ENCODE results near the gene IGF1R.
A peak's percentile ranks its signal among the peaks of the same experiment; 100 is the strongest.

The IGF1R gene

DNA sequence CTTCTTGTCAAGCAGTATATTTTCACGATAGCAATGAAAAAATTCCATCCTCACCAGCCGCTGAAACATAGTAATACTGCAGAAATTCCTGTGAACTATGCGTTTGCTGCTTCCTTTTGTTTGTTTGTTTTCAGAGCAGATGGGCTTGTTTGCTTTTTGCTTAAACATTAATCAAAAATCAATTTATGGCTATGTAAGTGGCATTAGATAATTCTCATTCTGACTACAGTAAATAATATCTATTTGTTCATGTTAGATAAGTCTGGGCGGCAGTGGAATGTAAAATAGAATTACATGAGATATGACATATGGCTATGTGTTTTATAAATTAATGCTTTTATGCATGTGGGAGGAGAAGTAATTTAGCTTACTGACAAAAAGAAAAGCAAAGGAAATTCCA is 195.5 kb downstream of the IGF1R start:
- Mint-ChIP-seq H3K27me3 (peaks cover 22% of the 10 kb centered on the region), H3K9me3 (no peaks in the 10 kb centered on the region), H3K36me3 (ENCODE audit: insufficient read depth) (no peaks in the 10 kb centered on the region), H3K4me1 (peaks cover 6% of the 10 kb centered on the region), H3K27ac (ENCODE audit: low read depth) (no peak overlapping the region), H3K4me3 (no peak overlapping the region)
- no peak for DNase-seq (ENCODE audit: low spot score in 2 of 2)
- ATAC-seq (replicated peaks; ENCODE audit: extremely low read depth, poor library complexity, severe bottlenecking): no peak

DNA sequence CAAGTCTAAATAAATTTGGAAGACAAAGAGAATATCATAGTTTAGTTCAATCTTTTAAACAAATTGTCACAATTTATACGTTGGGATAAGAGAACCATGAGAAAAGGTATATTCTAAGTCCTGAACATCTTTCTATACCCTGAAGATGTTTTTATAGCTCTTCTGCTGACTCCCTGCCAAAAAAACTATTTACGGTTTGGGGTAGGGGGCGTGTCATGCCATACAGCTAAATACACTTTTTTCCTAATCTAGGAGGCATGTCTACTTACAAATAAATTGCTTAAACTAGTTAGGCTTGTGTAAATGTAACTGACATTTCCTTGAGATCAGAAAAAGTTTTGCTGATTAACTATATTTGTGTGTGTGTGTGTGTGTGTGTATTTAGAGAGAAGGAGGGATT is 195.9 kb downstream of the IGF1R start:
- DNase-seq (ENCODE audit: low spot score in 2 of 2) (no peak), ATAC-seq (replicated peaks; ENCODE audit: extremely low read depth, poor library complexity, severe bottlenecking) (no peak)
- Mint-ChIP-seq H3K9me3 (no peaks in the 10 kb centered on the region), H3K4me1 (peaks cover 6% of the 10 kb centered on the region), H3K4me3 (no peak overlapping the region), H3K36me3 (ENCODE audit: insufficient read depth) (no peaks in the 10 kb centered on the region), H3K27ac (ENCODE audit: low read depth) (no peak overlapping the region), H3K27me3 (peaks cover 21% of the 10 kb centered on the region)

DNA sequence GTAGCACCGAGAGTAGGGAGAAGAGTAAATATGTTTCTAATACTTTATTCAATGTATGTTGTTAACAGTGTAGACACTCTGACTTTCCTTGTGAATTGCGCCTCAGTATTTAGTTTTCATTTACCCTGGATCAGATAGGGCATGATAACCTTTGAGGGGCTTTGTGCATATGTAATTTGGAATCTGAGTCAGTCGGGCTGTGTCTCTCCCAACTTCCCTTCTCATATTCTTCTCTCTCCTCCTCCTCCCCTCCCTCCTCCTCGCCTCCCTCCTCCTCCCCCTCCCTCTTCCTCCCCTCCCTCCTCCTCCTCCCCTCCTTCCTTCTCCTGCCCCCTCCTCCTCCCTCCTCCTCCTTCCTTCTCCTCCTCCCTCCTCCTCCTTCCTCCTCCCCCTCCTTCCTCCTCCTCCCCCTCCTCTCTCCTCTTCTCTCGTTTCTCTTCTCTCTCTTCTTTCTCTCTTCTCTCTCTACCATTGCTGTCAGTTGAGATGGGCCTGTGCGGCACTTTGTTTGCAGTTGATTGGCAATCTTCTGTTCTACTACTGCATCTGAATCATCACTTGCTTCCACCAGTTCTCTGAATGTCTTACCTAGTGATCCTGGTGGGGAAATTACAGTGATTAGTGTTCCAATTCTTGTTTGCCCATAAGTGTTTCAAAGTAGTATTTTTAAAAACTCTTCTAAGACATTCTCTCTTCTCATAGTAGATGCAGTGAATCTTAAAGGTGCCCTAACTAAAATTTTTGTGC is 197.0 kb downstream of the IGF1R start:
- peaks cover 7% of the 10 kb centered on the region for H3K4me1 Mint-ChIP-seq
- H3K27ac Mint-ChIP-seq (ENCODE audit: low read depth): no peak overlapping the region
- H3K4me3 Mint-ChIP-seq: no peak overlapping the region
- no peaks in the 10 kb centered on the region for H3K36me3 Mint-ChIP-seq (ENCODE audit: insufficient read depth)
- H3K9me3 Mint-ChIP-seq: no peaks in the 10 kb centered on the region
- DNase-seq (ENCODE audit: low spot score in 2 of 2) (no peak), ATAC-seq (replicated peaks; ENCODE audit: extremely low read depth, poor library complexity, severe bottlenecking) (no peak)
- peaks cover 11% of the 10 kb centered on the region for H3K27me3 Mint-ChIP-seq

DNA sequence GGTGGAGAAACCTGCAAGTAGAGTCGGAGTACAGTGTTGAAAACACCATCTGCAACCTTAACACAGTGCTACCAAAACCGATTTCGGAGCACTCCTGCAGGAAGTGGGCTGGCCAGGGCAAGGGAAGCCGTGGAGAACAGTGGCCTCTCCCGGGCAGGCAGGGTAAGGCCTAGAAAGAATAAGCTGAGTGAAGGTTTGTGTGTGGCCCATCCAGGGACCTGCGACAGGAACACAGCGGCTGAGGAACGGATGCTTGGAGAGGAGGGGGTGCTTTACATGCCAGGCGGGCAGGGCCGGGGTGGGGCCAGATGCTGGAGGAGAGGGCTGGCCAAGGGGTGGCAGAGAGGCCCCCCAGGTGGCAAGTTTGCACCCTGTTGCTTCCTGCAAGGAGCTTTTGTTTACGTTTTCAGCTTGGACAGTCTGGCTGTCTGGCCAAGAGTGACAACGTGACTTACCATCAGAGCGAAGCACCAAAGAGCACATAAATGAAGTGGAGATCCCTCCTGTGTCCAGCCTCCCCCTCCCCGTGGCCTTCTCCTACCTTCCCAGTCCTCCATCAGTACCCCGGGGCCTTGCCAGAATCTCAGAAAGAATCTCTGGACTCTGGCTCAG is 202.7 kb downstream of the IGF1R start:
- no peaks in the 10 kb centered on the region for H3K27me3 Mint-ChIP-seq
- peak overlapping the region; percentile 94 for H3K4me3 Mint-ChIP-seq
- peaks cover 38% of the 10 kb centered on the region for H3K4me1 Mint-ChIP-seq
- peak overlapping the region; percentile 82 for H3K27ac Mint-ChIP-seq (ENCODE audit: low read depth)
- H3K9me3 Mint-ChIP-seq: no peaks in the 10 kb centered on the region
- H3K36me3 Mint-ChIP-seq (ENCODE audit: insufficient read depth): peaks cover 9% of the 10 kb centered on the region
- DNase-seq (ENCODE audit: low spot score in 2 of 2): peak; percentile 45 to 52
- peak; percentile 45 for ATAC-seq (replicated peaks; ENCODE audit: extremely low read depth, poor library complexity, severe bottlenecking)

DNA sequence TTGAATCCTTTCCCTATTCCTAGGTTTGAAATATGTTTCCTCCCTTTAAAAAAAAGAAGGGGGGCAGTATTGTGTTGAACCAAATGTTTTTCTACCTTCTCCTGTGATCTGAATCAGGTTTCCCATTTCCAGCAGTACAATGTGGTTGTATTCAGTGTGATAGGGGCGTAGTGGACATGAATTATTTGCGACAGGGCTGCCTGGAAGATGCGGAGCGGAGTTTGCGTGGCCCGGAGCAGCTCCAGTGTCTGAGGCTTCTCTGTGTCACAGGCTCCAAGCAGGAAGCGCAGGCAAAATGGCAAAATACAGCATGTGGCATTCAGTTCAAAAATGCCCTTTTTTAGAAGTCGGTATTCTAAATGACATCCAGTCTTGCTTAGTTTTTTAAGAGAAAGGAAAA is 204.8 kb downstream of the IGF1R start:
- peaks cover 9% of the 10 kb centered on the region for H3K36me3 Mint-ChIP-seq (ENCODE audit: insufficient read depth)
- H3K4me1 Mint-ChIP-seq: peaks cover 38% of the 10 kb centered on the region
- H3K9me3 Mint-ChIP-seq: no peaks in the 10 kb centered on the region
- H3K27me3 Mint-ChIP-seq: peaks cover under 1% of the 10 kb centered on the region
- H3K27ac Mint-ChIP-seq (ENCODE audit: low read depth): peak overlapping the region; percentile 89
- DNase-seq (ENCODE audit: low spot score in 2 of 2) (peak; percentile 38 to 42), ATAC-seq (replicated peaks; ENCODE audit: extremely low read depth, poor library complexity, severe bottlenecking) (peak; percentile 50)
- peak overlapping the region; percentile 94 for H3K4me3 Mint-ChIP-seq

DNA sequence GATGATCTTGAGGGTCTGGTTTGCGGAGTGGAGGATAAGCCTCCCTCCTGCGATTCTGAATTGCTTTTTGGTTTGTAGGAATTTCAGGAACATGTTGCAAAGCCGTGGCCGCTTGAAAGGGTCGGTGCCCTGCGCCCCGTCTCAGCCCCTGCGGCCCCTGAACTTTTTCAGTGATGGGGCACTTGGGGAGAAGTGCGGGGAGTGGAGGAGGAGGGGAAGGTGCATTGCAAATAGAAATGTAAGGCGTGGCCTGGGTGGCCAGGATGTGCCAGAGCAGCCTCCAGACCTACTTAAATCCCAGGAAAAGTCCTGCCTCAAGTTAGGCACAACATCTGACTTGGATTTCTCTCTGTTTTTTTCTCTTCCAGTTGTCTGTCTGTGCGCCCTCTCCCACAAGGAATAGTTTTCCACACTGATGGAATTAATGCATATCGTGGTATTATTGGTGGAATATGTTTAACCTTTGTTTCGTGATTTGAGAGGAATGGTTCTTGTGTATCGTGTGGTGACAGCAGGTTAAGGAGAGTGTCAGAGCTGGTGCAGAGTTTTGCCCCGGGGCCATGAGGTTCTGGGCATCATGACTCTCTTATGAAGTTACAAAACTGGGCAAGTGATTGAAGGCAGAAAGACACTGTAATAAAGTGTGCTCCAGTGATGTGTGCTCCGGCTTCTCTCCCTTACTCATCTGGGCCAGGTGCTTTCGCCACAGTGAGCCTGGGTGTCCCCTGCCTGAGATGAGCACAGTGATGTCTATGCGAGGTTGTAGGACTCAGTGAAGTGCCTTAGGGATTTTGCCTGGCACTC is 205.5 kb downstream of the IGF1R start:
- peaks cover 38% of the 10 kb centered on the region for H3K4me1 Mint-ChIP-seq
- ATAC-seq (replicated peaks; ENCODE audit: extremely low read depth, poor library complexity, severe bottlenecking) (no peak), DNase-seq (ENCODE audit: low spot score in 2 of 2) (no peak)
- H3K36me3 Mint-ChIP-seq (ENCODE audit: insufficient read depth): peaks cover 9% of the 10 kb centered on the region
- H3K9me3 Mint-ChIP-seq: no peaks in the 10 kb centered on the region
- H3K4me3 Mint-ChIP-seq: peak overlapping the region; percentile 94
- H3K27me3 Mint-ChIP-seq: peaks cover 7% of the 10 kb centered on the region
- peak overlapping the region; percentile 89 for H3K27ac Mint-ChIP-seq (ENCODE audit: low read depth)

DNA sequence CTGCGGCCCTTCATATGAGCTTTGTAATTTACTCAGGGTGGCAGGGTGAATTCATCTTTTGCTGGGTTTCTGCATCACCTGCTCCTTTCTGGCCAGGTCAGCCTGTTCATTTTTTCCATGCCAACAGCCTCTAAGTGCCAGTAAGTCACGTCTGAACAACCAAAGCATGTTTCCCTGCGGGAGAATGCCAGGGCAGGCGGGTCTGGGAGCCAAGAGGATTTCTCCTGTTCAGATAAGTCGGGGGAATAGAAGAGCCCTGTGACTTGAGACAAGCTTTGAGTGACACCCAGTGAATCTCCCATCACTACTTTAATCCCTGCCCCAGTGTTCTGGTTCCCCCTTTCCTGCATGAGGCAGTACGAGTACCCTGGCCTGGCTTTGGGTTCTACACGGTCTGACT is 206.2 kb downstream of the IGF1R start:
- Mint-ChIP-seq H3K27me3 (peaks cover 12% of the 10 kb centered on the region), H3K9me3 (no peaks in the 10 kb centered on the region), H3K27ac (ENCODE audit: low read depth) (no peak overlapping the region), H3K4me3 (no peak overlapping the region), H3K36me3 (ENCODE audit: insufficient read depth) (peaks cover 9% of the 10 kb centered on the region), H3K4me1 (peaks cover 38% of the 10 kb centered on the region)
- DNase-seq (ENCODE audit: low spot score in 2 of 2) (no peak), ATAC-seq (replicated peaks; ENCODE audit: extremely low read depth, poor library complexity, severe bottlenecking) (no peak)

DNA sequence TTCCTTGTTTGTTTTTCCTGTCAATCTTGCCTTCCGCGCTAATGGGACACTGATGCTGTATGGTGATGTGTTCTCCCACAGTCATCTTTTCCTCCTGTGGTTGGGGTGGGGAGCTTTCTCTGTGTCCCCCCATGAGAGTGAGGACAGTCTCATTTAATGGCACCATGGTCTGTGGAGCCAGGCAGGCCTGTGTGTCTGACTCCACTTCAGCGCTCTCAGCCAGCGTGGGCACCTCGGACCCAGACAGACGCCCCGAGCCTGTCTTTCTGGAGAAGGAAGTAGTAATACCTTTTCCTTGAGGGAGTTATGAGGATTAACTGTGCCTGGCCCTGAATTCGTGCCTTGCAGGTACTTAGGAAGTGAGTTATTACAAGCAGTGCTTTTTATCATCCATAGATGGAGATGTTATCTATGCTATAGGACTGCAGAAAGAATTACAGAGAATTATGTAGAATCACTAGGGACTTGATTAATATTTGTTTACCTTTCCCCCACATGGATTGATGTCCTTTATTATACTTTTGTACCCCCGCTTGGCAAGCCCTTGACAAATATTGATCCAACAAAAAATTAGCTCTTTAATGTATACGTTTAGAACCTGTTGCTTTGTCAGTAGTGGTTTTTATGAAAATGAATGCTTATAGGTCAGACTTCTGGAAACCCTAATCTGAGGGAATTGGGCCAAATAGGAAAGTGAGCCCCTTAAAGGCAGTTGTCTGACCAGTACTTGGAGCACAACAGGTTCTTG is 206.9 kb downstream of the IGF1R start:
- no peak overlapping the region for H3K4me3 Mint-ChIP-seq
- H3K36me3 Mint-ChIP-seq (ENCODE audit: insufficient read depth): peaks cover 9% of the 10 kb centered on the region
- no peaks in the 10 kb centered on the region for H3K9me3 Mint-ChIP-seq
- no peak overlapping the region for H3K27ac Mint-ChIP-seq (ENCODE audit: low read depth)
- no peak for ATAC-seq (replicated peaks; ENCODE audit: extremely low read depth, poor library complexity, severe bottlenecking)
- peaks cover 37% of the 10 kb centered on the region for H3K4me1 Mint-ChIP-seq
- DNase-seq (ENCODE audit: low spot score in 2 of 2): no peak
- H3K27me3 Mint-ChIP-seq: peaks cover 12% of the 10 kb centered on the region

DNA sequence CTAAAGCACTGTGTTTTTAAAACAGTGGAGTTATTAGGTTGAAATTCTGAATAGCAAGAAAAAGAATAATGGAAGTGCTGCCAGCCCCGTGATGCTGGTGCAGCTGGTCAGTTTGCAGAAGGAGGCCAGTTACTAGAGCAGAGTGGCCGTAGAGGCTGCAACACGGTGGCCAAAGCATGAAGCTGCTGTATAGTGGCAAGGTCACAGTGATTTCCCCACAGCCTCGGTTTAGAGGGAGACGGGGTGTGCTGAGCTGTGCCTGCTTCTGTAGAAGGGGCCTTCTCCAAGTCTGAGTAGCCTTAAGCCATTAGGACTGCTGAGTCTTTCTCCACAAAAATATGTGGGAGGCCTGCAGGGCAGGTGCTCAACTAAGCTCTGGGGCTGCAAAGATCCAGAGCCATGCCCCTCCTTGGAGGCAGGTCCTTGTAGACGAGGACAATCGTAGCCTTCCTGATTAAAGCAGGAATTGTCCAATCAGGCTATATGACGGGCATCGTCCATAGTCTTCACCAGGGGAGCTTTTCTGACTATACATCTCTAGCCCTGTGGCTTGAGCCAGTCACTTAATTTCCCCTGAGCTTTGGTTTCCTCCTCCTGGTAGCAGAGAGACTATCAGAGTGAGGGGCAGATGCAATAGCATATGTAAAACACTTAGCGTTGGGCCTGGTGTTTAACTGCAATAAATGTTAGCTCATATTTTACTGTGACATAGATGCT is 207.6 kb downstream of the IGF1R start:
- DNase-seq (ENCODE audit: low spot score in 2 of 2) (no peak), ATAC-seq (replicated peaks; ENCODE audit: extremely low read depth, poor library complexity, severe bottlenecking) (no peak)
- H3K27me3 Mint-ChIP-seq: peaks cover 12% of the 10 kb centered on the region
- H3K4me3 Mint-ChIP-seq: no peak overlapping the region
- H3K36me3 Mint-ChIP-seq (ENCODE audit: insufficient read depth): peaks cover 9% of the 10 kb centered on the region
- H3K9me3 Mint-ChIP-seq: no peaks in the 10 kb centered on the region
- H3K4me1 Mint-ChIP-seq: peaks cover 30% of the 10 kb centered on the region
- no peak overlapping the region for H3K27ac Mint-ChIP-seq (ENCODE audit: low read depth)

DNA sequence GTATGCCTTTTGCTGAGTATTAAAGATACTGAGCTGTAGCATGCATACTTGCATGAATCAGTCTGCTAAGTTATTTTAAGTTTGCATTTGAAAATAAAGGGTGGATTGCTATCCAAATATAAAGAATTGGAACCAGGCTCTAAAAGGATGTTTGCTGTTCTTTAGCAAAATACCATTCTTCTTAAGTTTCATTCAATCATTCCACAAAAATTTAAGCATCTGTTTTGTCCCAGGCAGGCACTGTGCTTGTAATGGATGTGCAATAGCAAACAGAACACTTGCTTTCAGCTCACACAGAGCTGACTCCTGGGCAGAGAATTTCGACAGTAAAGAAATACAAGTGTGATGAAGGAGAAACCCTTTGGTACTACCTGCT is 208.2 kb downstream of the IGF1R start:
- Mint-ChIP-seq H3K27me3 (peaks cover 12% of the 10 kb centered on the region), H3K9me3 (no peaks in the 10 kb centered on the region), H3K4me3 (no peak overlapping the region), H3K36me3 (ENCODE audit: insufficient read depth) (peaks cover 9% of the 10 kb centered on the region), H3K4me1 (peaks cover 25% of the 10 kb centered on the region), H3K27ac (ENCODE audit: low read depth) (no peak overlapping the region)
- ATAC-seq (replicated peaks; ENCODE audit: extremely low read depth, poor library complexity, severe bottlenecking) (no peak), DNase-seq (ENCODE audit: low spot score in 2 of 2) (no peak)

DNA sequence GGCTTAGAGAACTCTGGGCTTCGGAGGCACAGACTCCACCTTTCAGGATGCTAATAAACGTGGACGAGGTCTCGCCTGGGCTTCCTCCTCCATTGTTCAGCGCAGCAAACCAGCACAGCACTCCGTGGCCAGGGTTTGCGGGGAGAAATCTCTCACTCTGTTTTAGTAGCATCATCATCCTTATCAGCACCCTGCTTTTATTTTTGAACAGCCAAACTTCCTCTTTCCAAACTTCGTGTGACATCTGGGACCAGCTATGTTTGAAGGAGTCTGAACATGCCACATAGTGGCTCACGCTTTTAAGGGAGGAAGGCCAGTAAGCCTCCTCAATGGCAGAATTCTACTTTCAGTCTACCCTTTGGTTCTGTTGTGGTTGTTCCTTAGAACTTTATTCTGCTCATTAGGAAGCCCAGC is 210.3 kb downstream of the IGF1R start:
- no peaks in the 10 kb centered on the region for H3K36me3 Mint-ChIP-seq (ENCODE audit: insufficient read depth)
- no peak overlapping the region for H3K4me3 Mint-ChIP-seq
- DNase-seq (ENCODE audit: low spot score in 2 of 2) (no peak), ATAC-seq (replicated peaks; ENCODE audit: extremely low read depth, poor library complexity, severe bottlenecking) (no peak)
- no peak overlapping the region for H3K27ac Mint-ChIP-seq (ENCODE audit: low read depth)
- H3K9me3 Mint-ChIP-seq: no peaks in the 10 kb centered on the region
- peaks cover 4% of the 10 kb centered on the region for H3K4me1 Mint-ChIP-seq
- peaks cover 12% of the 10 kb centered on the region for H3K27me3 Mint-ChIP-seq

DNA sequence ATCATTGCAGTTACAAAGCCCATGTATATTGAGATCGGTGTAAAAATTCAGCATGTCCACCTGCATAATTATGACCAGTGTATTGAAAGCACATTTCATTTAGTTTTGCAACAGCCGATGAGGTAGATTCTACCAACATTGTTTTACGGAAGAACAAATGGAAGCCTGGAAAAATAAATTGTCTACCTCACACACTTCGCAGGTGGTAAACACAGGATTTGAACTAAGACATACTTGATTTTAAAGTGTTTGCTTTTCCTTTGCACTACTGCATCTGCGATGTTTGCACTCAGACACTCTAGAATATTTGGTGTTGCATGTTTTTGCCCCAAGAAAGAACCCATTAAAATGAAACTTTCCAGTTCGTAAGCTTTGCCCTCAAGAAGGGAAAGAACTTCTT is 210.8 kb downstream of the IGF1R start:
- ATAC-seq (replicated peaks; ENCODE audit: extremely low read depth, poor library complexity, severe bottlenecking) (no peak), DNase-seq (ENCODE audit: low spot score in 2 of 2) (no peak)
- Mint-ChIP-seq H3K36me3 (ENCODE audit: insufficient read depth) (no peaks in the 10 kb centered on the region), H3K4me1 (no peaks in the 10 kb centered on the region), H3K9me3 (no peaks in the 10 kb centered on the region), H3K27ac (ENCODE audit: low read depth) (no peak overlapping the region), H3K4me3 (no peak overlapping the region), H3K27me3 (peaks cover 12% of the 10 kb centered on the region)
